Neuronal stem cell (in vitro differentiated cells): ENCODE measurements around the gene SLC44A4.

Source experiments
- DNase-seq: peaks from one replicate; pipeline ENCODE4 v3.0.0-alpha.2; 2013; ENCODE audit warnings: low spot score
- H2AFZ ChIP-seq: one replicate; pipeline ENCODE4 v1.6.1; 2013; ENCODE audit warnings: mild to moderate bottlenecking, low read length, inconsistent platforms
- H2AK5ac ChIP-seq: 2 replicates; pipeline ENCODE4 v1.6.1; 2013; ENCODE audit warnings: low read depth, mild to moderate bottlenecking, inconsistent platforms, low read length, moderate library complexity, mixed read lengths
- H2BK120ac ChIP-seq: 2 replicates; pipeline ENCODE4 v1.6.1; 2013; ENCODE audit warnings: low read depth, mild to moderate bottlenecking, inconsistent platforms, low read length, moderate library complexity, mixed read lengths
- H2BK12ac ChIP-seq: one replicate; pipeline ENCODE4 v1.6.1; 2013; ENCODE audit warnings: low read length, inconsistent platforms
- H2BK15ac ChIP-seq: 2 replicates; pipeline ENCODE4 v1.6.1; 2013; ENCODE audit warnings: mild to moderate bottlenecking, low read length, inconsistent platforms, mixed read lengths
- H2BK5ac ChIP-seq: one replicate; pipeline ENCODE4 v1.6.1; 2013; ENCODE audit warnings: inconsistent platforms, mild to moderate bottlenecking, low read length, moderate library complexity
- H3K14ac ChIP-seq: one replicate; pipeline ENCODE4 v1.6.1; 2013; ENCODE audit warnings: low read length, inconsistent platforms
- H3K18ac ChIP-seq: 2 replicates; pipeline ENCODE4 v1.6.1; 2013; ENCODE audit warnings: low read length, inconsistent platforms
- H3K23ac ChIP-seq: 2 replicates; pipeline ENCODE4 v1.6.1; 2013; ENCODE audit warnings: low read depth, mild to moderate bottlenecking, mixed read lengths, low read length, inconsistent platforms; ENCODE audit not compliant: poor library complexity
- H3K27ac ChIP-seq: replicated peaks from 3 replicates; pipeline ENCODE4 v1.5.1; 2013; ENCODE audit warnings: low read length, inconsistent platforms
- H3K27me3 ChIP-seq, 3 experiments: 2 replicates each; pipeline ENCODE4 v1.6.1; 2013; ENCODE audit warnings: low read length in 3 of 3, mild to moderate bottlenecking in 2 of 3, inconsistent platforms in 1 of 3, low read depth in 1 of 3, mixed read lengths in 1 of 3, moderate library complexity in 1 of 3; ENCODE audit not compliant: control insufficient read depth in 3 of 3, insufficient read depth in 3 of 3
- H3K36me3 ChIP-seq, 2 donors: replicated peaks in 1 of 2; 2 replicates each; pipeline ENCODE4 v1.6.1; 2013; ENCODE audit warnings: low read length in 2 of 2; ENCODE audit not compliant: control insufficient read depth in 2 of 2, insufficient read depth in 2 of 2
- H3K4ac ChIP-seq: 2 replicates; pipeline ENCODE4 v1.6.1; 2013; ENCODE audit warnings: inconsistent platforms, mild to moderate bottlenecking, low read length, moderate library complexity
- H3K4me1 ChIP-seq, 2 donors: 1 replicate in 1 of 2; 2 replicates in 1 of 2; pipeline ENCODE4 v1.6.1; 2013; ENCODE audit warnings: low read length in 2 of 2, low read depth in 1 of 2; ENCODE audit not compliant: control insufficient read depth in 2 of 2, insufficient read depth in 1 of 2
- H3K4me2 ChIP-seq: one replicate; pipeline ENCODE4 v1.6.1; 2013; ENCODE audit warnings: mild to moderate bottlenecking, low read length, inconsistent platforms; ENCODE audit not compliant: insufficient read depth, poor library complexity, severe bottlenecking
- H3K4me3 ChIP-seq, 2 donors: 2 replicates each; pipeline ENCODE4 v1.5.1; 2013; ENCODE audit warnings: low read length in 2 of 2, mild to moderate bottlenecking in 2 of 2, inconsistent platforms in 1 of 2, moderate library complexity in 1 of 2
- H3K79me1 ChIP-seq: one replicate; pipeline ENCODE4 v1.6.1; 2013; ENCODE audit warnings: low read depth, mild to moderate bottlenecking, inconsistent platforms, low read length, moderate library complexity
- H3K9ac ChIP-seq: one replicate; pipeline ENCODE4 v1.6.1; 2013; ENCODE audit warnings: mild to moderate bottlenecking, low read depth, low read length, inconsistent platforms; ENCODE audit not compliant: poor library complexity
- H3K9me3 ChIP-seq, 2 donors: replicated peaks in 1 of 2; 2 replicates each; pipeline versions ENCODE3 to v1.6.1; 2013; ENCODE audit warnings: low read length in 2 of 2, mild to moderate bottlenecking in 2 of 2, inconsistent platforms in 1 of 2, low read depth in 1 of 2, mixed read lengths in 1 of 2, moderate library complexity in 1 of 2; ENCODE audit not compliant: control insufficient read depth in 2 of 2, insufficient read depth in 1 of 2
- H4K8ac ChIP-seq: one replicate; pipeline ENCODE4 v1.6.1; 2013; ENCODE audit warnings: low read depth, mild to moderate bottlenecking, inconsistent platforms, low read length, moderate library complexity
- H4K91ac ChIP-seq: one replicate; pipeline ENCODE4 v1.6.1; 2013; ENCODE audit warnings: low read length, low read depth, mild to moderate bottlenecking, inconsistent platforms; ENCODE audit not compliant: poor library complexity
- WGBS, 2 donors: extraction: QIAGEN DNeasy Blood & Tissue Kit; methylation state at CpG; one replicate each; pipeline ENCODE4 v1.1.7; 2013; ENCODE audit warnings: missing lambda C conversion rate in 2 of 2, mixed read lengths in 1 of 2; ENCODE audit not compliant: insufficient read length in 2 of 2, insufficient replicate concordance in 1 of 2; ENCODE audit errors: extremely low coverage in 2 of 2; 5-methylcytosine and 5-hydroxymethylcytosine counted together

Gene SLC44A4

DNA sequence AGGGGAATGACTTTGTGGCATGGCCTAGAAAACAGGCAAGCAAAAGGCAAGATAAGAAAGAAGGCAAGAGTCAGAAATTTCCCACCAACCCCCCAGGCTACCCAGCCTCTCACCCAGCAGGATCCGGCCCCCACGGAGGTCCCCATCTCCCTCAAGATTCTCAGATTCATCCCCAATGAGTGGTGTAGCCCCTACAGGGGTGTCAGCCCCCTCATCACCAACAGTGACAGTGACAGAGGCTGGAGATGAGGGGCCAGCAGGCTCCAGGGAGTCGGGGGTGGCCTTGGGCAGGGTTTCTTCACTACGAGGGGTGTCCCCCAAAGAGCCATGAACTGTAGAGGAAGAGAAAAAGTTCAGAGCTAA, 17.7 kb upstream of the SLC44A4 start:
- Histone ChIP-seq H3K4ac (no peak overlapping the region), H2BK120ac (no peak overlapping the region), H3K14ac (no peak overlapping the region), H3K9ac (peak overlapping the region; percentile 91), H3K23ac (no peak overlapping the region), H3K27me3 (no peaks in the 10 kb centered on the region), H3K79me1 (peaks cover 23% of the 10 kb centered on the region), H3K4me2 (peak overlapping the region; percentile 83), H4K8ac (no peak overlapping the region), H3K18ac (no peak overlapping the region), H3K27ac (peak overlapping the region; percentile 46), H2BK12ac (no peak overlapping the region), H2BK15ac (no peak overlapping the region), H2AK5ac (no peak overlapping the region), H3K4me3 (peak overlapping the region; percentile 83 to 84), H2BK5ac (peak overlapping the region; percentile 26), H3K4me1 (peaks cover 16 to 21% of the 10 kb centered on the region in 2 donors), H4K91ac (no peak overlapping the region), H3K36me3 (peaks cover 38 to 74% of the 10 kb centered on the region in 2 donors), H3K9me3 (no peaks in the 10 kb centered on the region), H2AFZ (no peak overlapping the region)
- WGBS, 2 donors, result no CpG with 5 or more reads among the region's 4 CpGs
- DNase-seq, result no peak

DNA sequence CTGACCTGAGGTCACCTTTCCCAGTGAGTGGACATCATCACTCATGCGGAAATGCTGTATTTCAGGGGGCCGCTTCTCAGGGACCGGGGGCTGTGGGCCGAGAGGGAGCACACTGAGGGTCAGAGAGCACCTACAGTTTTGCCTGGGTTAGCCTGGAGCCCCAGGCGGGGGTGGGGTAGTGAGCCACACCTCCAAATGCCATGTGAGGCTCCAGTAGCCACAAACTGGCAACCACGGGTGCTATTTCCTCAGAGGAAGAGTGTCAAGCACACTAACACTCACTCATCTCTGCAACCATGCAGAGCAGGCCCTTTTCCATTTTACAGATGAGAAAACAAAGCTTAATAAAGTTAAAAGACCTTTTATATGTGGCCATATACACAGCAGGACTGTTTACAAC, 14.0 kb upstream of the SLC44A4 start:
- Histone ChIP-seq H2BK5ac (no peak overlapping the region), H3K27me3 (no peaks in the 10 kb centered on the region), H2AK5ac (no peak overlapping the region), H3K36me3 (peaks cover 55 to 84% of the 10 kb centered on the region in 2 donors), H3K4me3 (no peak overlapping the region), H3K4me1 (peaks cover 4% of the 10 kb centered on the region in 2 donors), H3K4me2 (no peak overlapping the region), H2BK12ac (no peak overlapping the region), H2BK15ac (no peak overlapping the region), H4K8ac (no peak overlapping the region), H3K79me1 (peaks cover 19% of the 10 kb centered on the region), H3K23ac (no peak overlapping the region), H3K9ac (no peak overlapping the region), H3K9me3 (no peaks in the 10 kb centered on the region), H3K14ac (no peak overlapping the region), H2BK120ac (no peak overlapping the region), H3K27ac (no peak overlapping the region), H2AFZ (no peak overlapping the region), H3K18ac (no peak overlapping the region), H4K91ac (no peak overlapping the region), H3K4ac (no peak overlapping the region)
- WGBS, 2 donors, result no CpG with 5 or more reads among the region's 6 CpGs
- DNase-seq, result no peak

DNA sequence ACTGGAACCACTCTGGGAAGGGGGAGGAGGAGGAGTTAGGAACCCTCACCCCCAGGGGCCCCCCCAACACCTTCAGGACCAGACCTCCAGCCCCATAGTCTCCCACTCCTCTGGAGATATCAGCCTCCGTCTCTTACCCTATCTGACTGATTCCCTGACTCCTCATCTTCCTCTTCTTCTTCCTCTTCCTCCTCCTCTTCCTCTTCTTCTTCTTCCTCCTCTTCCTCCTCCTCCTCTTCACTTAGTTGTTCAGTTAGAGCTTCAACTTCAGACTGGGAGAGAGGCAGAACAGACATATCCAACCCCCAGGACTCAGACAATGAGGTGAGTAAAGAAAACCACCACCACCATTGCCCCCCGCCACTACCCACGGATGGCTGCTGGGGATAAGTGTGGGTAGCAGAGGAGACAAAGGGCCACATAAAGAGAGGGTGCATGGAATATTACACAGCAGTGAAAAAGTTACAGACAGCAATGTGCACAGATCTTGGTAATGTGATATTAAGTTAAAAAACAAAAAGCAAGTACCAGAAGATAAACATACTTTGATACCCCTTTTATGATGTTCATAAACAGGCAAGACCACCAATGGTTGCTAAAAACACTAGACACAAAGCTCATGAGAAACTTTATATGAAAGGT, 10.7 kb upstream of the SLC44A4 start:
- Histone ChIP-seq H2AFZ (no peak overlapping the region), H3K4ac (no peak overlapping the region), H3K4me2 (no peak overlapping the region), H3K9me3 (peaks cover 0 to 2% of the 10 kb centered on the region in 2 donors), H3K36me3 (peaks cover 65 to 93% of the 10 kb centered on the region in 2 donors), H3K4me3 (no peak overlapping the region), H2BK15ac (no peak overlapping the region), H2BK120ac (no peak overlapping the region), H3K9ac (no peak overlapping the region), H3K14ac (no peak overlapping the region), H2BK12ac (no peak overlapping the region), H3K18ac (no peak overlapping the region), H3K79me1 (peaks cover 13% of the 10 kb centered on the region), H2BK5ac (no peak overlapping the region), H4K8ac (no peak overlapping the region), H3K23ac (no peak overlapping the region), H3K27me3 (no peaks in the 10 kb centered on the region), H2AK5ac (no peak overlapping the region), H3K27ac (no peak overlapping the region), H4K91ac (no peak overlapping the region), H3K4me1 (no peaks in the 10 kb centered on the region)
- no CpG with 5 or more reads among the region's 3 CpGs for WGBS, 2 donors
- no peak for DNase-seq

DNA sequence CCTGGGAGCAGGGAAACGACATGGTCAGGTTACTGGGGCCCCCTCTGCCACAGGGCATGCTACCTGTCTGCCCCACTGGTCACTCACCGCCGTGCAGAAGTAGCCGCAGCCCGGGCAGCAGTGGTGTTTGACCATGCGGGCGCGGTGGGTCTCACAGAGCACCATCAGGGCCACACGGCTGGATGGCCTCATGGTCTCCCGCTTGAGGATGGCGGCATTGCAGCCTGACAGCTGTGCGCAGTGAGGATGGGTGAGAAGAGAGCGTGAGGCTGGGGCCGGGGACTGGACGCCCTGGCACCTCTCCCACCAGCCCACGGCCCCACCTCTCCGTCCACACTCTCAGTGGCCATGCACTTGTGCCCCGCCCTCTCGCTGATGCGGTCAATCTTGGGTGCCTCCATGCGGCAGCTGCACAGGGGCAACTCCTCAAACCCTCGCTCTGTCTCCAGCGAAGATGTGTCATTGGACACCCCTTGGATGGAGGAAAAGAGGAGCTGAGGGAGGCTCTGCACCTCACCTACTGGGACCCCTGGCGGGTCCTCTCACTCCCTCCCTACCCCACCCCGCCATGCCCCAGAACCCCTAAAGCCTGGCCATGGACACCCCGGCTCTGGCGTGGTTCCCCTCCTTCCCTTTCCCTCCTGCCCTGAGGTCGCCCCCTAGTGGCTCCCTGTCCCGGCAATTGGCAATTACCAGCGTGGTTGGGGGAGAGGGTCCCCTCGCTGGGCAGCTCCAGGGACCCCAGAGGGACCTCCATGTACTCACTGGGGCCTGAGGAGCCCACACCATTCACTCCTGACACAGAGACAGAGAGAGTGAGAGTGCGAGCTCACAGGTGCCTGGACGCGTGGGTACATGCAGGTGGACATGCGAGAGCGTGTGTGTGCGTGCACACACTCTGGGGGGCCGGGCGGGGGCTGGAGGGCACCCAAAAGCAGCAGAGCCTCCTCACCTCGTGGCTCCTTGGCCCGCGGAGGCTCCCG, 9.8 kb upstream of the SLC44A4 start:
- WGBS, 2 donors, result no CpG with 5 or more reads among the region's 43 CpGs

More for the DNA sequence above, 9.8 kb upstream of the SLC44A4 start:
- no peaks in the 10 kb centered on the region for H3K27me3 ChIP-seq
- no peak overlapping the region for H2BK15ac ChIP-seq
- peaks cover 0 to 2% of the 10 kb centered on the region in 2 donors for H3K9me3 ChIP-seq
- H3K4me3 ChIP-seq, result peak overlapping the region in 1 of 2 donors; percentile 69
- H3K79me1 ChIP-seq, result peaks cover 13% of the 10 kb centered on the region
- H3K18ac ChIP-seq, result peak overlapping the region; percentile 17
- H3K27ac ChIP-seq, result no peak overlapping the region
- no peak overlapping the region for H2AK5ac ChIP-seq
- no peaks in the 10 kb centered on the region for H3K4me1 ChIP-seq
- H2AFZ ChIP-seq, result no peak overlapping the region
- H2BK12ac ChIP-seq, result no peak overlapping the region
- H4K8ac ChIP-seq, result peak overlapping the region; percentile 65
- H3K4ac ChIP-seq, result no peak overlapping the region
- no peak overlapping the region for H3K4me2 ChIP-seq
- H3K14ac ChIP-seq, result peak overlapping the region; percentile 82
- peaks cover 70 to 93% of the 10 kb centered on the region in 2 donors for H3K36me3 ChIP-seq
- H4K91ac ChIP-seq, result no peak overlapping the region
- H2BK120ac ChIP-seq, result peak overlapping the region; percentile 81
- DNase-seq, result no peak
- peak overlapping the region; percentile 47 for H3K23ac ChIP-seq
- peak overlapping the region; percentile 70 for H3K9ac ChIP-seq
- peak overlapping the region; percentile 66 for H2BK5ac ChIP-seq
